SHP77 (cell line): ENCODE data around the gene FITM1.

Experiments
- DNase-seq, 2 experiments: peaks; one replicate each; lab custom pipeline; 2025; lab: John Stamatoyannopoulos, UW

Gene FITM1

GRCh38 chr14:24160850-24161804, 30.7 kb downstream of the FITM1 start, which contains the start of gene IRF9:
Gene IRF9, plus strand, starts transcription at chr14:24161265. Its CDS starts 880 bp downstream, at chr14:24162145.
- DNase-seq: peak; percentile 94 to 97

- no peak for DNase-seq
Observed at GRCh38 chr14:24162093-24162492, 31.6 kb downstream of the FITM1 start.

GRCh38 chr14:24164518-24164991, 34.1 kb downstream of the FITM1 start:
- DNase-seq: no peak

DNA sequence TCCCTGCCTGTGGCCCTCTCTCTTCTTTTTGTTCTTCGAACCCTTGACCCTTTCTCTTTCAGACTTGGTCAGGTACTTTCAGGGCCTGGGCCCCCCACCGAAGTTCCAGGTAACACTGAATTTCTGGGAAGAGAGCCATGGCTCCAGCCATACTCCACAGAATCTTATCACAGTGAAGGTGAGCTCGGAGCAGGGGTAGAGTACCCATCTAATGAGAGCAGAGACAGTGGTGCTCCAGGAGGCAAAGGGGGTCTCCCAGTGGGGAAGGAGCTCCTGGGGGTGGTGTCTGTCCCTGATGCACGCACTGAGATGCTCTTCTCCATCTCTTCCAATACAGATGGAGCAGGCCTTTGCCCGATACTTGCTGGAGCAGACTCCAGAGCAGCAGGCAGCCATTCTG, 35.3 kb downstream of the FITM1 start:
- no peak for DNase-seq

- no peak for DNase-seq
Observed at GRCh38 chr14:24167469-24168114, 37.1 kb downstream of the FITM1 start.

DNA sequence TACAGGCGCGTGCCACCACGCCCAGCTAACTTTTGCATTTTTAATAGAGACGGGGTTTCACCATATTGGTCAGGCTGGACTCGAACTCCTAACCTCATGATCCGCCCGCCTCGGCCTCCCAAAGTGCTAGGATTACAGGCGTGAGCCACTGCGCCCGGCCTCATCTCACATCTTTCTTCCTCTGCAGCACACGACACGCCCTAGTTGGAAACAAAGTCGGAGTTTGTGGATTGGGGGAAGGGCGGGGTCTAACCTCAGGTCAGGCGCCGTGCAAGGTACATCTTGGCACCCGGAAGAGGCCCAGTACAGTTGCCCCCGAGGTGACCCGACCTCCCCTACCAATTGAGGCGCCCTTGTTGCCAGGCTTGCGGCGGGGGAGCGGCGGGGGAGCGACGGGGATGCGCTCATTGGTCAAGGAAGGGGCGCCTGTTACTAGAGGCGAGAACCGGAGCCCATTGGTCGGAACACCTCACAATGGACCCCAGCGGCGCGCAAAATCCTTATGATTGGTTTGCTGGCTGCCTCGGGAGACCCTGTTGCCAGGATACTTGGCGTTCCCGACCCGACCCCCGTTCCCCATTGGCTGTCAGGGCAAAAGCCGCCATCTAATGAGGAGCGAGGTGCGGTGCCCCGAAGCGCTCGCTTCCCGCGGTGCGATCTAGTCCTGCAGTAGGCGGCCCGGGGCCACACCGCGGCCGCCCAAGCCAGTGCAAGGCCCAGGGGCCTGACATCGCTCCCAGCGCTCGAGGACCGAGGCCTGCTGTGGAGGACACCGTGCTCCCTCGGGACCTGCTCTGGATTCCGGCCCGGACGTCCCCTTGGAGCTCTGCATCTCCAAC, 41.2 kb downstream of the FITM1 start, which contains the start of gene REC8:
Gene REC8 (plus strand): TSS at position 659 of the 839 bp plus-strand sequence. CDS start 473 bp downstream, outside the sequence.
- peak; percentile 88 to 89 for DNase-seq

- DNase-seq: no peak
Observed at GRCh38 chr14:24172261-24172860, 41.9 kb downstream of the FITM1 start.

DNA sequence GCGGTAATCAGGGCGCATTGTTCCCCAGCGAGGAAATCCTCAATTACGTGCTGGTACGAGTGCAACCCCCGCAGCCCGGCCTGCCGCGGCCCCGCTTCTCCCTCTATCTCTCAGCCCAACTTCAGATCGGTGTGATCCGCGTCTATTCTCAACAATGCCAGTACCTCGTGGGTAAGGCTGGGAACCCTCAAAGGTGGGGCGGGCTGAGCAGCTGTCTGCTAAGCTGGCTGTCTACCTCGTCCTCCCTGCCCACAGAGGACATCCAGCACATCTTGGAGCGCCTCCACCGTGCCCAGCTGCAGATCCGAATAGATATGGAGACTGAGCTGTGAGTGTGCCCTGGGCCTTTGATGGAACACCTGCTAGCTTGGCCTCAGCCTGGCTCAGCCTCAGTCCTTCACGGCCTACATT, 42.4 kb downstream of the FITM1 start:
- no peak for DNase-seq

DNA sequence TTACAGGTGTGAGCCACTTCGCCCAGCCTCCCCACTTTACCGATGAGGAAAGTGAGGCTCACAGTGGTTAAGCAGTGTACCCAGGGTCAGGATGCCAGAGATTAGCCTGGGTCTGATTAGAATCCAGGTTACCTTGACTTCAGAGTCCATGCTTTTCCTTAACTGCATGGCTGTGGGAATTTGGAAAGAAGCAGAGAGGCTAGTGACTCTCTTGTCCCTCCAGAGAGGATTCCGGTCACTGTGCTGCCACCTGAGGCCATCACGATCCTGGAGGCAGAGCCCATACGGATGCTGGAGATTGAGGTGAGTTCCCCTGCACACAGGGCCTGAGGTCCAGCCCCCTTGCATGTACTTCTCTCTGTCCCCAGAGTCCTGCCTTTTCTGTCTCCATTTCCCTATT, 46.1 kb downstream of the FITM1 start:
- no peak for DNase-seq

GRCh38 chr14:24177041-24177825, 46.8 kb downstream of the FITM1 start:
- no peak for DNase-seq

DNA sequence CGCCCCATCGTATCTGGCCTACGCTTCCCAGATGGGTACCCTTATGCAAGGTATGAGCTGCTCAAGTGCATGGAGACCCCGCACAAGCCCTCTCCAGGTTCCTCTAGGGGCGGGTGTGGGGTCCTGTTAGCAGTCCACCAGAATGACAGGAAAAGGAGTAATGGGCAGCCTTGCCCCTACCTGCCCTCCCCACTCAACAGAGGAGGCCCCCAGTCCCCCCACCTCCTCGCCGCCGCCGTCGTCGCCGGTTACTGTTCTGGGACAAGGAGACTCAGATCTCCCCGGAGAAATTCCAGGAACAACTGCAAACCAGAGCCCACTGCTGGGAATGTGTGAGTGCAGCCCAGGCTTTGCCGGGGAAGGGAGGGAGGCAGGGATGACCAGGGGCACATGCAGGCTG, 47.4 kb downstream of the FITM1 start:
- no peak for DNase-seq

DNA sequence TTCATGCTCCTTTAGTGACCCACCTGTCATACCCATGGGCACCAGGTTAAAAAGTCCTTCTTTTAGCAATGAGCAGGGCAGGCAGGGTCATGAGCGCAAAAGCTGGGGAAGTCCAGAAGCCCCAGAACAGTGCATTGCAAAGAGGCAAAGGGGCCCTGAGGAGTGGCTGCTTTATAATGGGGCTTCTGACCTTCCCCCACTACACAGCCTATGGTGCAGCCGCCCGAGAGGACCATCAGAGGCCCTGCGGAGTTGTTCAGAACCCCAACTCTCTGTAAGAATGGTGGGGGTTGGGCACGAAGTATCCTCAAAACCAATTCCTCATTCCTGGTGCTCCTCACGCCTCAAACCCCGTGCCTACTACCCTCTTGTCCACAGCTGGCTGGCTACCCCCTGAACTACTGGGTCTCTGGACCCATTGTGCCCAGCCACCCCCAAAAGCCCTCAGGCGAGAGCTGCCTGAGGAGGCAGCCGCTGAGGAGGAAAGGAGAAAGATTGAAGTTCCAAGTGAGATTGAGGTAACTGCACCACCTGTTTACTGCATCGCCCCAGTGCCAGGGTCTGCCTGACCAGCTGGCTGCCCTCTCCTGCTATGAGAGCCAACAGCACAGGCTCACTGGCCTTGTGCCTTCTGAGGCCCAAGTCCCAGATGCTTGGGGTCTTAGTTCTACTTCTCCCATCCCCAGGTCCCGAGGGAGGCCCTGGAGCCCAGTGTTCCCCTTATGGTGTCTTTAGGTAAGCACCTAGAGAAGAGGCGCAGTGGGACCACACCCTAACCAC, 48.1 kb downstream of the FITM1 start:
- no peak for DNase-seq

GRCh38 chr14:24179294-24179960, 49.0 kb downstream of the FITM1 start:
- DNase-seq: no peak

- no peak for DNase-seq
Observed at GRCh38 chr14:24179961-24180796, 49.7 kb downstream of the FITM1 start.

DNA sequence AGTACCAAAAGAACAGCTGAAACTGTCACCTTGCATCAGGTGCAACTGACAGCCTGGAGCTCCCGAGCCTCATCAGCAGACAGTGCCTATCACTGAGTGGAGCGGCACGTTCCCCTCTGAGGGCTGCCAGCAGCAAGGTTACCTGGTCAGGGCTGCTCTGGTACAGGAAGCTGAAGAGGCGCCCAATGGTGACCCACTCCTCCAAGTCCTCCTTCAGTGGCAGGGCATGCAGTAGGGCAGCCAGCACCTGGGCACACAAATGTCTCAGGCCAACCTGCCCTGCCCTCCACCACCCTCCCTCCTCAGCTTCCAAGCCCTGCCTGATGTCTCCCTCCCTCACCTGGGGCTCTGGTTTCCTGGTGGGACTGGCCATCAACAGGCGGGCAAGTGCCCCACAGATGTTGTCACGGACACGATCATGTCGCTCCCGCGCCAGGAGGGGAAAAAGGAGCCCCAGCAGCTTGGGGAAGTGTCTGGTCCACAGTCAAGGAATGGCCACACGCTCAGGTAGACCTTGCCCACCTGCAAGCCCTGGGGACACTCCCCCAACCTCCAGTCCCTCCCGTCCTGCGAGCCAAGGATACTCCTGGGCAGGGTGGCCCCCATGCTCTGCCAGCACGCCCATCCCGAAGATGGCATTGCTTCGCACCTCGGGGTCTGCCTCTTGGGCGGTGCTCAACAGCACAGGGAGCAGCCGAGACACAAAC, 51.1 kb downstream of the FITM1 start:
- no peak for DNase-seq
